SU-DHL-6 (cell line): ENCODE measurements around the gene ANXA9.

Experiments used
- H2AFZ ChIP-seq: fragments of 200-600 bp; sonication (generic); 2 replicates; pipeline ENCODE4 v1.6.1; 2014; ENCODE audit warnings: low read depth, mild to moderate bottlenecking, moderate library complexity, mixed read lengths, antibody characterized with exemption, low read length; ENCODE audit not compliant: severe bottlenecking
- H3F3A ChIP-seq: fragments of 200-600 bp; shearing (Covaris generic); 2 replicates; pipeline ENCODE4 v1.6.0; 2016; ENCODE audit warnings: antibody characterized with exemption, mild to moderate bottlenecking; ENCODE audit not compliant: insufficient read depth
- H3K27ac ChIP-seq: fragments of 200-600 bp; sonication (generic); 2 replicates; pipeline ENCODE4 v1.5.1; 2016; ENCODE audit warnings: low read depth, mild to moderate bottlenecking, low read length, moderate library complexity, mixed read lengths
- H3K27me3 ChIP-seq: fragments of 200-600 bp; sonication (generic), shearing (Covaris generic); 2 replicates; pipeline ENCODE4 v1.6.0; 2014; ENCODE audit warnings: mild to moderate bottlenecking, low read length
- H3K36me3 ChIP-seq: fragments of 200-600 bp; sonication (generic); 2 replicates; pipeline ENCODE4 v1.6.1; 2014; ENCODE audit warnings: mild to moderate bottlenecking, low read length, mixed read lengths
- H3K4me2 ChIP-seq: fragments of 300-600, 200-600 bp; shearing (Covaris generic), sonication (generic); 2 replicates; pipeline ENCODE4 v1.6.0; 2014; ENCODE audit warnings: low read length, low read depth, mild to moderate bottlenecking; ENCODE audit not compliant: poor library complexity, severe bottlenecking
- H3K4me3 ChIP-seq: fragments of 200-600 bp; sonication (generic); 2 replicates; pipeline ENCODE4 v1.5.1; 2014; ENCODE audit warnings: antibody characterized with exemption, low read length, mild to moderate bottlenecking, mixed read lengths; ENCODE audit not compliant: insufficient read depth, poor library complexity, severe bottlenecking
- H3K79me2 ChIP-seq: fragments of 200-600 bp; sonication (generic); 2 replicates; pipeline ENCODE4 v1.6.1; 2014; ENCODE audit warnings: mild to moderate bottlenecking, low read length, moderate library complexity; ENCODE audit not compliant: insufficient read depth
- H3K9ac ChIP-seq: fragments of 200-600 bp; sonication (generic); 2 replicates; pipeline ENCODE4 v1.7.0; 2014; ENCODE audit warnings: mild to moderate bottlenecking, low read length
- H3K9me2 ChIP-seq: fragments of 200-600 bp; sonication (generic); replicated peaks from 2 replicates; pipeline ENCODE4 v1.6.1; 2014; ENCODE audit warnings: low read length; ENCODE audit not compliant: insufficient read depth
- H3K9me3 ChIP-seq: fragments of 200-600 bp; sonication (generic); 2 replicates; pipeline ENCODE4 v1.6.1; 2014; ENCODE audit warnings: low read length, mixed read lengths; ENCODE audit not compliant: insufficient read depth
- H4K20me1 ChIP-seq: fragments of 200-600 bp; sonication (generic); 2 replicates; pipeline ENCODE4 v1.6.1; 2014; ENCODE audit warnings: low read depth, mild to moderate bottlenecking, antibody characterized with exemption, low read length, moderate library complexity, mixed read lengths
- CTCF ChIP-seq: fragments of 200-600 bp; sonication (generic); IDR thresholded peaks from one replicate; pipeline ENCODE4 v1.5.1; 2017; ENCODE audit warnings: antibody characterized with exemption, mild to moderate bottlenecking, low read length, moderate library complexity; ENCODE audit not compliant: insufficient read depth, poor library complexity, severe bottlenecking
- EZH2phosphoT487 ChIP-seq: fragments of 200-600 bp; sonication (generic), shearing (Covaris generic); conservative IDR thresholded peaks from 2 replicates; pipeline ENCODE4 v1.6.1; 2018; ENCODE audit warnings: mild to moderate bottlenecking, antibody characterized with exemption, low read length, moderate library complexity, mixed read lengths

The ANXA9 gene

DNA sequence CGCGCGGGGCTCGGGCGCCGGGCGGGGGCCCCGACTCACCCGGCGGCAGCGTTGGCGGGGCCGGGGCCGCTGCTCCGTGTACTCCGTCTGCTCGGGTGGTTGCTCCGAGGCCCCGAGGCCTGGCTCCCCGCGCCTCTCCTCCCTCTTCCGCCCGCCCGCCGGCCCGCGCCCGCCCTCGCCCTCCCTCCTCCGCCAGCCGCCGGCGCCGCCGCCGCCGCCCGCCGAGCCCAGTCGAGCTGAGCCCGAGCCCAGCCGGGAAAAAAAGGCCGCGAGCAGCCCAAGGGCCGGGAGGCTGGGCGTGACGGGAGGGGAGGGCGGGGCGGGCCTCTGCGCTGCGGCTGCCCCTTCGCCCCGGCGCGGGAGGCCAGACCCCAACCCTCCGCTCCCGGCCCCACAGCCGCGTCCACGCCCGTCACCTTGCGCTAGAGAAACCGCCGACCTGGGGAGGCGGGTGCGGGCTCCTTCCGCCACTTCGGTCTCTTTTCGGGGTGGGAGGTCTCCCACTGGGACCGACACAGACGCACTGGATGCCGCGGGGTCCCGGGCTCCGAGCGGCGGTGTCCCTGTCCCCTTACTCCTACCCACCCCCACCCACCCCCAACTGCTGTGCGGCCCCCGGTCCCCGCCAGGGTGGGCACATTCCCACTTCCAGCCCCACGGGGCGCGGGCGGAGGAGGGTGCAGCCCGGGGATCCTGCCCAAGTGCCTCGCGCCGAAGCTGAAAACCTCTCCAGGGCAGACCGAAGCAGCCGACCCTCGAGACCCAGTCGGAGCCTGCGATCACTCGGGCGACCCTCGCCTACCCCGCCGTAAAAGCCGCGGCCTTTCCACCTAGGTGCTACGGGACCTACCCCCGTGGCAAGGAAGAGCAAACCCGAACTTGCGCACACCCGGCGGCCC, 7.3 kb upstream of the ANXA9 start, which contains the start of gene CERS2:
Gene CERS2, minus strand, starts transcription at position 256 of the 899 bp plus-strand sequence. CDS start 5,745 bp downstream, outside the sequence.
- Histone ChIP-seq H3K9me2 (no peaks in the 10 kb centered on the region), H3K9me3 (no peaks in the 10 kb centered on the region), H3K36me3 (no peaks in the 10 kb centered on the region), H3K27me3 (no peaks in the 10 kb centered on the region), H4K20me1 (no peaks in the 10 kb centered on the region), H3K27ac (peak within 1 kb of the TSS; percentile 73), H3K4me3 (peak within 1 kb of the TSS; percentile 70), H3K79me2 (peaks cover 42% of the 10 kb centered on the region), H3K4me2 (peak within 1 kb of the TSS; percentile 90), H3K9ac (peak within 1 kb of the TSS; percentile 82), H2AFZ (peak within 1 kb of the TSS; percentile 85), H3F3A (peaks cover 18% of the 10 kb centered on the region)
- TF ChIP-seq EZH2phosphoT487 (no peak), CTCF (no peak)

- Histone ChIP-seq H3K4me3 (no peak overlapping the region), H2AFZ (no peak overlapping the region), H3K36me3 (no peaks in the 10 kb centered on the region), H3K27ac (no peak overlapping the region), H4K20me1 (no peaks in the 10 kb centered on the region), H3K4me2 (no peak overlapping the region), H3K27me3 (no peaks in the 10 kb centered on the region), H3K79me2 (peaks cover 28% of the 10 kb centered on the region), H3K9me3 (no peaks in the 10 kb centered on the region), H3F3A (peaks cover 12% of the 10 kb centered on the region), H3K9me2 (no peaks in the 10 kb centered on the region), H3K9ac (no peak overlapping the region)
- no peak for TF ChIP-seq EZH2phosphoT487
- no peak for TF ChIP-seq CTCF
Observed at GRCh38 chr1:150976401-150976821, 5.7 kb upstream of the ANXA9 start.

- TF ChIP-seq CTCF (no peak), EZH2phosphoT487 (no peak)
- Histone ChIP-seq H3K79me2 (peaks cover 21% of the 10 kb centered on the region), H3K4me2 (peak overlapping the region; percentile 16), H4K20me1 (no peaks in the 10 kb centered on the region), H3K9me3 (no peaks in the 10 kb centered on the region), H3K36me3 (no peaks in the 10 kb centered on the region), H2AFZ (no peak overlapping the region), H3K27me3 (no peaks in the 10 kb centered on the region), H3F3A (peaks cover 12% of the 10 kb centered on the region), H3K9me2 (no peaks in the 10 kb centered on the region), H3K4me3 (no peak overlapping the region), H3K9ac (no peak overlapping the region), H3K27ac (no peak overlapping the region)
Observed at GRCh38 chr1:150976879-150977694, 5.0 kb upstream of the ANXA9 start.
